ENCODE measurements around the gene TANGO6.
"Not testable (repeated sequence)": the region's sequence is repeated elsewhere in the genome, so short reads cannot be mapped to it uniquely, and the experiment has no call there.

The TANGO6 gene
- 56.9 to 66.2 reads per million in 2 experiments for total RNA-seq

DNA sequence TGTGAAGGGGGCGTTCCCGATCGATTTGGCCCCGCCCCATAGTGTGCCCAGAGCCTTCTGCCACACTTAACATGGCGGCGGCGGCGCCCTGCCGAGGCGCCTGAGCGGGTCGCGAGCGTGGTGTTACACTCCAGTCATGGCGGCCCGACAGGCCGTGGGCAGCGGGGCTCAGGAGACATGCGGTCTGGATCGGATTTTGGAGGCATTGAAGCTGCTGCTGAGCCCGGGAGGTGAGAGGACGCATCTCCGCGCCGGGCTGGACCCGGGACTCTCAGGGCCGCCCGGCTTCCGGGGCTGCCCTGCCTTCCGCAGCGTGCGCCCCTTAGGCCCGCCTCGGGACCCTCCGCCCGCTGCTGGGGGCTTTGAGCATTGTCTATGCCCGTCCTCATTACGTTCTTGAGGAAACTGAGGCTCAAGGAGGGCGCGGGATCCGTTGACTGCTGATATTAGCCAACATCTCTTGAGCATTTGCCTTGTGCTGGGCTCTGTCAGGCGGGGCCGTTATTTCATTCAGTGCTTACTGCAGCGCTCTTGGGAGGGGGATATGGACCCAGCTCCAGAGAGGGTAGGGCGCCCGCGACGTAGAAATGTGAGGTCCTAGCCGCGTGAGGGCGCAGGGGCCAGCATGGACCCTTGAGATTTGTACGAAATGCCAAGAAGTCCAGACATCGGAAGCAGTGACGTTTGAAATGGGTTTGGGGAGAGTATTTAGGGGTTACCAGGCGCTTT lies at the start of gene TANGO6:
TSS of gene TANGO6 (plus strand) at position 50 of the 729 bp plus-strand sequence. CDS start at position 137, 87 bp downstream.
- DNase-seq (ENCODE audit: low read depth): peak; percentile 86

GRCh38 chr16:68798398-68798797 lies 44.9 kb upstream of the TANGO6 start:
- no peak for DNase-seq (ENCODE audit: low read depth)

- no peak for DNase-seq (ENCODE audit: low read depth)
These were observed 43.0 kb upstream of the TANGO6 start for GRCh38 chr16:68800257-68800875.

DNA sequence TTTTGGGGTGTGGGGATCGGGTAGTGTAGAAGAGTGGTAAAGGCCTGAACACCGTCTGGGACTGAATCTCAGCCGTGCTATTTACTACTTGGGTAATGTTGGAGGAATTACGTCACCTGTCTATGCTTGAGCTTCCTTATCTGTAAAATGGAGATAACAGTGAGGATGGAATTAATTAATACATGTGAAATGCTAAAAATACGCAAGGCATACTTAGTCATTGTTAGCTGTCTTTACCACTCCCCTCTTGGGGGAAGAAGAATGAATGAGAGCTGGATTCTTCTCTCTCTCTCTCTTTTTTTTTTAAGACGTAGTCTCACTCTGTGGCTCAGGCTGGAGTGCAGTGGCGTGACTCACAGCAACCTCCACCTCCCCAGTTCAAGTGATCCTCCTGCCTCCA lies 41.1 kb upstream of the TANGO6 start:
- no peak for DNase-seq (ENCODE audit: low read depth)

- no peak for DNase-seq (ENCODE audit: low read depth)
These were observed 36.9 kb upstream of the TANGO6 start for GRCh38 chr16:68806422-68806821.

- no peak for DNase-seq (ENCODE audit: low read depth)
These were observed 36.4 kb upstream of the TANGO6 start for GRCh38 chr16:68806981-68807380.

DNA sequence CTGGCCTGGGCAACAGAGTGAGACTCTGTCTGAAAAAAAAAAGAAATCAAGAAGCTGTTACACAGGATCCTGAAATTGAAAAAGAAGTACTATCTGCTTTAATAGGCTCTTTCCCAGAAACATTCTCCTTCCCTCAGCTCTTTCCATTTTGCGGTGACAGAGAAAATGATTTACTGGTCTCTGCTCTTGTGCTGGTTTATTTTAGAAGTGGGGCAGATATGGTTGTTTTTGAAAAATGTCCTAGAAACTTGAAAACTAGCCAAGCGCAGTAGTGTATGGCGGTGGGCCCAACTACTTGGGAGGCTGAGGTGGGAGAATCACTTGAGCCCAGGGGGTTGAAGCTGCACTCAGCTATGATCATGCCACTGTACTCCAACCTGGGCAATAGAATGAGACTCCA lies 28.8 kb upstream of the TANGO6 start:
- DNase-seq (ENCODE audit: low read depth): no peak

GRCh38 chr16:68823401-68824135 lies 19.8 kb upstream of the TANGO6 start:
- no peak for DNase-seq (ENCODE audit: low read depth)

DNA sequence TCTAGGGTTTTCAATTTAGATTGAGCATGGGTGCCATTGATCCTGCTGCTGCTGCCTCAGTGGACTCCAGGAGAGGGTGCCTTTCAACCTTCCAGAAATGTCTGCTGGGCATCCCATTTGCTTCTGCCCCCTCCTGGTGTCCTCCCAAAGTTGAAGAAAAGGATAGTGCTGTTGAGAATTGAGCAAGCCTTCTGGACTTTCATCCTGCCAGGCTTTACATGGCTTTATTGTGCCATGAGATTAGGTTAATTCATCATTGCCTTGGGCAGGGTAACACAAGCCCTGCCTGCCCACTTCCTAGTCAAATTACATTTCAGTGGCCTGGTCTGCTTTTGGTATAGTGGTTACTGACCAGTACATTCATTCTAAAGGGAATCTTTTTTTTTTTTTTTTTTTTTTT lies 17.9 kb upstream of the TANGO6 start:
- no peak for DNase-seq (ENCODE audit: low read depth)

- DNase-seq (ENCODE audit: low read depth): no peak
These were observed 16.7 kb upstream of the TANGO6 start for GRCh38 chr16:68826652-68827051.

GRCh38 chr16:68833251-68833650 lies 10.1 kb upstream of the TANGO6 start:
- DNase-seq (ENCODE audit: low read depth): no peak

- DNase-seq (ENCODE audit: low read depth): no peak
These were observed 8.8 kb upstream of the TANGO6 start for GRCh38 chr16:68834550-68834949.

DNA sequence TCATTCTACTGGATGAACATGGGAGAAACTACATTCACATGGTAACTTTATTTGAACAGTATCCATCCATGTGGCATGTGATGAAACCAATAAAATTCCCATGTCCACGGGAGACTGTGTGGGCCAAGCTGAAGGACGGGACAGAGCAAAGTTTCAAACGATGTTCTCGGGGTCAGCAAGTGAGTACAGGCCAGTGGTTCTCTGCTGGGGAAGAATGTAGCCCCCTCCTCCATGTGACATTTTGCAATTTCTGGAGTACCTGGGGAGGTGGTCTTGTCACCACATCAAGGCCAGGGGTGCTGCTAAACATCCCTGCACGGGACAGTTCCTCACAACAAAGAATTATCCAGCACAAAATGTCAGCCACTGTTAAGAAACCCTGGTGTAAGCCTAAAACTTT lies 7.4 kb upstream of the TANGO6 start:
- no peak for DNase-seq (ENCODE audit: low read depth)

DNA sequence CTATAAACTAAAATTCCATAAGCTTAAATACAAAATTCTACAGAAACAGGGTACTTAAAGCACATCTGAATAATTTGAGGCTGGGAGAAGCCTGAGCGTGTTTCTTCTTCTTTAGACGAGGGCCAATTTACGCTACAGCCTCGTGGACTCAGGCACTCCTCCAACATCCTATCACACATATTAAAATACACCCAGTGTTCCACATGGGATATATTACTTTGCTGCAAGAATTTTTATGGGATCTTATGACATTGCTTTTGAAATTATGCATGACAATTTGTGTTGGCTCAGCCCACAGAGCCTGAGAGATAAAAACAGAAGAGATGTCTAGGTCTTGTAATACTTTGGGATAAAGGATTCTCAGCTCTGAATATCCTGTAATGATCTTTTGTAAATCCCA lies 3.5 kb upstream of the TANGO6 start:
- DNase-seq (ENCODE audit: low read depth): no peak

DNA sequence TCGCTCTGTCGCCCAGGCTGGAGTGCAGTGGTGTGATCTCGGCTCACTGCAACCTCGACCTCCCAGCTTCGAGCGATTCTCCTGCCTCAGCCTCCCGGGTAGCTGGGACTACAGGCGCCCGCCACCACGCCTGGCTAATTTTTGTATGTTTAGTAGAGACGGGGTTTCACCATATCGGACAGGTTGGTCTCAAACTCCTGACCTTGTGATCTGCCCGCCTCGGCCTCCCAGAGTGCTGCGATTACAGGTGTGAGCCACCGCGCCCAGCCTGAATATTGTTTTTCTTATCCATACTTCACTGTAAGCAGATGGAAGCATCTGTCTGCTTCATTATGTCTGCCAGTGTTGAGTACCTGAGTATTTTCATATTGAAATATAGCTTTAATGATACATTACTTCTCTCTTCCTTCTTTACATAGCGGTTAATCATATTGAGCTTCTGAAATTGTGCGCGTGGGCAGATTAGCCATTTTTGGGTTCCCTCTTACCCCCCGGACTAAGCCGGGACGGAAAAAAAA lies 308 bp upstream of the TANGO6 start:
- DNase-seq (ENCODE audit: low read depth): not testable (repeated sequence)

DNA sequence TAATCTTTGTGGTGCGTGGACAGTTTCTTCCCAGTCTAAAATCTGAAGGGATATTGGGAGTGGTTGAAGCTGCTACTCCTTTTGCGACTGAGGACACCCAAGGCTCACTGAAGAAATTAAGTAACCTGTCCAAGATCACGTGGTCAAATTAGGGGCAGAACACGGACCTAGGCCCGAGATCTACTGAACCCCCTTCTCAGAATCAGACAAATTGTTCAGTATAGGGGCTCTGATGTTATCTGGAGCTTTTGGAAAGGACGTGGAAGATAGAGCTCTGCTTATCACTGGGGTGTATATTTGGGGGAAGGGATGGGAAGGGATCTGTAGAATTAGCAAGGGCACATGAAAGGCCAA lies 857 bp downstream of the TANGO6 start:
- no peak for DNase-seq (ENCODE audit: low read depth)

GRCh38 chr16:68848786-68849185 lies 5.5 kb downstream of the TANGO6 start:
- no peak for DNase-seq (ENCODE audit: low read depth)

- no peak for DNase-seq (ENCODE audit: low read depth)
These were observed 7.2 kb downstream of the TANGO6 start for GRCh38 chr16:68850481-68850880.

- no peak for DNase-seq (ENCODE audit: low read depth)
These were observed 8.3 kb downstream of the TANGO6 start for GRCh38 chr16:68851601-68852000.

DNA sequence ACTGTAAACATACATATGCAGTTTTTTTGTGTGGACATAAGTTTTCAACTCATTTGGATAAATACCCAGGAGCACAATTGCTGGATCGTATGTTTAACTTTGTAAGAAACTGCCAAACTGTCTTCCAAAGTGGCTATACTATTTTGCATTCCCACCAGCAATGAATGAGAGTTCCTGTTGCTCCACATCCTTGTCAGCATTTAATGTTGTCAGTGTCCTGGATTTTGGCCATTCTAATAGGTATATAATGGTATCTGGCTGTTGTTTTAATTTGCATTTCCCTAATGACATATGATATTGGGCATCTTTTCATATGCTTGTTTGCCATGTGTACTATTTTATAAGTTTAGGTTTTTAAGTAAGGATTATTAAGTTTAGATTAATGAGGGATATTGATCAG lies 14.1 kb downstream of the TANGO6 start:
- no peak for DNase-seq (ENCODE audit: low read depth)

GRCh38 chr16:68859828-68860227 lies 16.5 kb downstream of the TANGO6 start:
- DNase-seq (ENCODE audit: low read depth): no peak

- DNase-seq (ENCODE audit: low read depth): no peak
These were observed 17.9 kb downstream of the TANGO6 start for GRCh38 chr16:68860978-68861892.

Measured in T follicular helper cell (primary cell).